ENCODE data around the gene KANK3. TPM values are rescaled to one million over a fixed set of nuclear protein-coding genes. Genes with fewer than 3 reads are reported as not detected.
A peak's percentile ranks its signal among the peaks of the same experiment; 100 is the strongest.

The KANK3 gene
- total RNA-seq, 2 experiments from 2014 or later, result 2.3 to 2.9 TPM

DNA sequence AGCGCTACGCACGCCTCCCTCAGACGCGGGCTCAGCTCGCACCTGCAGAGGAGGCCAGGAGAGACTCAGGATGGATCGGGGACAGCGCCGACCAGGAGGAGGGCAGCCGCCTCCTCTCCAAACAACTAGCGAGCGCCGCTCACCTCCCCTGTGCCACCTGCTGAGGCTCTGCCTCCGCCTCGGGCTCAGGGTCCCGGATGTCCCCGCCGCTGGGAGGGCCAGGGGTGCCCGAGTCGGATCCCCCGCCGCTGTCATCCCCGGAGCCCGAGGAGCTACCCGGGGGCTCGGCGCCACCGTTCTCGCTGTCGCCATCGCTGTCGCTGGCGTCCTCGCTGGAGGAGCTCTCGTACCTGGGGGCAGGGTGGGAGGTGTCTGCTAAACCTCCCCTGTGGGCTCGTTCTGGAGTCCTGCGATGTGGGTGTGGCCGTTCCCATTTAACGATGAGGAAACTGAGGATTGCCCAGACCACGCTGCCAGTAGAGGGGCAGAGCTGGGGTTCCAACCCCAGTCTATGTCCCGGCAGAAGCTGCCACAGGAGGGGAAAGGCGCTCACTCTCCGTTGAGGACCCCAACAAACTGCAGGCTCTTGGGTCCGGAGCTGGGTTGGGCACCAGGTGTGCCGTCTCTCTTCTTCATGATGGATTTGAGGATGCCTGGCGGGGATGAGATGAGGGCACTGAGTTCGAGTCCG, 9.2 kb downstream of the KANK3 start:
- DNase-seq, result no peak
- Mint-ChIP-seq H3K9me3 (no peaks in the 10 kb centered on the region), H3K36me3 (no peaks in the 10 kb centered on the region), H3K27ac (no peak overlapping the region), H3K4me3 (no peak overlapping the region), H3K27me3 (peaks cover 22% of the 10 kb centered on the region), H3K4me1 (ENCODE audit: low read depth) (peaks cover 5% of the 10 kb centered on the region)
- intact Hi-C loops (cut with micrococcal nuclease), result no loop called here
- POLR2A ChIA-PET, result interaction anchor here (0.7 to 1.5 kb wide), 3 partner anchors 9 to 13 kb away, joined by 3 to 4 read pairs (median 3); partner anchors contain the start of genes KANK3, NDUFA7 and RPS28
- CTCF ChIA-PET, result interaction anchor here (0.7 to 3.1 kb wide), 7 partner anchors 9 to 364 kb away, joined by 3 to 21 read pairs (median 5); partner anchors contain the start of genes HNRNPM, MARCHF2 and ZNF414

DNA sequence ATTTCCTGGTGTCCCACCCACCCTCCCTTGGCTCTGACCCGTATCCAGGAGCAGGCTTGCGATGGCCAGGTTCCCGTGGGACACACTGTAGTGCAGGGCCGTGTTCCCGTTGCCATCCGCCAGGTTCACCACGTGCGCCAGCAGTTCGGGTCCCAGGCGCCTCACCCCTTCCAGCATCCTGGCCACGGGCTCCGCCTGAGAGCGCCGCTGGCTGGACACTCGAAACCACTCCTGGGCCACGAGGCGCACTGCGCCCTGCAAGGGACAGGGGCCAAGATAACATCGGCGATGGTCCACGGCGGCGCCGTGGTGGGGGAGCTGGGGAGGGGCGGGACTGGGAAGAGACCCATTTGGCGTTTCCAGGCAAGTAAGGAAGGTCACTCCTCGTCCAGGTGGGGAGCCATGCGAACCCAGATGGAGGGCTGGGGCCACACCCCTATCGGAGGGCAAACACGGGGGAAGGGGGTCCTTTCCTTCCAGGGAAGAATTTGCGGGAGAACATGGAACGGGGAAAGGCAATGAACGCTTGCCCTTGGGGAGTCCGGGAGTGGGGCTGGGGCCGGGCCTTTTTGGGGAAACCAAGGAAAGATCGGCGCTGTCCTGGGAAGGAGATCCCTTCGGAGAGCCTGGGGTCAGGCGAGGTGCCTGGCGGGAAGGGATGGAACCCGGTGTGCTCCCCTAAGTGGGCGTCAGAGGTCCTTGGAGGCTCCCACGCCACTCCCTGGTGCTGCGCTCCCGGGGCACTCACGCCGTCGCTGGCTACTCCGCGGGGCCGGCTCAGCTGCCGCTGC, 9.9 kb downstream of the KANK3 start:
- H3K4me3 Mint-ChIP-seq, result no peak overlapping the region
- H3K9me3 Mint-ChIP-seq, result no peaks in the 10 kb centered on the region
- CTCF ChIA-PET, result interaction anchor here (1.8 to 2.2 kb wide), 2 partner anchors 8 to 65 kb away, joined by 5 to 8 read pairs; no protein-coding TSS in a partner anchor
- POLR2A ChIA-PET, result interaction anchor here (1.5 kb wide), 1 partner anchor 9 kb away, joined by 4 read pairs; no protein-coding TSS in a partner anchor
- H3K4me1 Mint-ChIP-seq (ENCODE audit: low read depth), result peaks cover 5% of the 10 kb centered on the region
- intact Hi-C loops (cut with micrococcal nuclease), result no loop called here
- H3K36me3 Mint-ChIP-seq, result no peaks in the 10 kb centered on the region
- peaks cover 20% of the 10 kb centered on the region for H3K27me3 Mint-ChIP-seq
- DNase-seq, result no peak
- no peak overlapping the region for H3K27ac Mint-ChIP-seq

DNA sequence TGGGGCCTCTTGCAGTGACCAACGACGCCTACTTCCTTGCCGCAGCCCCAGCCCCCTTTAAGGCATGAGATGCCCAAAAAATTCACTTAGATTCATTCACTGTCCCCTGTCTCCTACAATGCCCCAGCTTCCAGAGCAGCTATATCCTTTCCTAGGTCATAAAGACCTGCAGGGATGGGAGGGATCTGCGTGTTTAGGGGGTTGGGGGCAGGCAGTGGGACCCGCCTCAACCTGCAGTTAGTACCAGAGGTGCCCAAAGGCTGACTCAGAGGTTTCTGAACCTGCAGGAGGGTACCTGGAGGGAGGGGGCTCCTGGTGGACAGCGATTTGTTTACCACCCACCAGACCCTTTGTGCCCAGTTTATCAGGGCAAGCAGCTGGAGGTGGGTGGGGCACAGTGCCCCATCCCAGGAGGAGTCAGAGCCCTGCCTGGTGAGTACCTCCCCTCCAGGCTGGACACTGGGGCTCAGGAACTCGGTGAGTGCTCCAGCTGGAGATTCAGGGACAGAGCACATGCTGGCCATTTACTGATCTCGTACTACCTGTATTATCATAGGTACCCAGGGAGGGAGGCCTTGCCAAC, 11.7 kb downstream of the KANK3 start:
- Mint-ChIP-seq H3K36me3 (no peaks in the 10 kb centered on the region), H3K27ac (no peak overlapping the region), H3K9me3 (no peaks in the 10 kb centered on the region), H3K4me3 (no peak overlapping the region), H3K27me3 (peaks cover 12% of the 10 kb centered on the region), H3K4me1 (ENCODE audit: low read depth) (peaks cover 5% of the 10 kb centered on the region)
- POLR2A ChIA-PET, result no interaction called here
- CTCF ChIA-PET, result no interaction called here
- DNase-seq, result no peak
- intact Hi-C loops (cut with micrococcal nuclease), result no loop called here

DNA sequence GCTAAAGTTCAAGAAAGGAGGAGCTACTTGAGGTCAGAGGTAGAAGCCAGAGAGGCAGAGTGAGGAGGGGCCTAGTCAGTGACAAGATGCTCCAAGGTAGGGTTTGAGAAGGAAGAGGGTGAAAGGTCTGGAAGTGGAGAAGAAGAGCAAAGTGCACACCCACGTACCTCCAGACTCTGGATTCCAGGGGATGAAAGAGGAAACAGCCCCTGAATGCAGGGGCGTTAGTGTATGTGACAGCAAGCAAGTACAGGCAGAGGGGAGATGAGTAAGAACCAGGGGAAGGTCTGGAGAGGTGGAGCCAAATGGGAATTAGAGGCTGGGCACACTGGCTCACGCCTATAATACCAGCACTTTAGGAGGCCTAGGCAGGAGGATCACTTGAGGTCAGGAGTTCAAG, 13.1 kb downstream of the KANK3 start:
- Mint-ChIP-seq H3K27me3 (peaks cover 6% of the 10 kb centered on the region), H3K4me1 (ENCODE audit: low read depth) (peaks cover 1% of the 10 kb centered on the region), H3K27ac (no peak overlapping the region), H3K4me3 (no peak overlapping the region), H3K36me3 (no peaks in the 10 kb centered on the region), H3K9me3 (no peaks in the 10 kb centered on the region)
- no peak for DNase-seq
- intact Hi-C loops (cut with micrococcal nuclease), result no loop called here
- CTCF ChIA-PET, result no interaction called here
- POLR2A ChIA-PET, result no interaction called here

DNA sequence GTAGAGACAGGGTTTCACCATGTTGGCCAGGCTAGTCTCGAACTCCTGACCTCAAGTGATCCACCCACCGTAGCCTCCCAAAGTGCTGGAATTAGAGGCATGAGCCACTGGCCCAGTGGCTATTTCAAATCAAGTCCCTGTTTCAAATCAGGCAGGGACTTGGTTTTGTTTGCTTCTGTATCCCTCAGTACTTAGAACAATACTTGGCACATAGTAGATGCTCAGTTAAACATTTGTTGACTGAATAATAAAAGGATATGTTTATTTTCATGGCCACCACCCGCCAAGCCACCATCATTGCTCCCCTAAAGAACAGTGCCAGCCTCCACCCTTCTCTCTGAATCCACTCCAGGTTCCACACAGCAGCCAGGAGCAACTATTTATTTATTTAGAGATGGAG, 17.6 kb downstream of the KANK3 start:
- Mint-ChIP-seq H3K4me3 (no peak overlapping the region), H3K36me3 (peaks cover 31% of the 10 kb centered on the region), H3K27me3 (no peaks in the 10 kb centered on the region), H3K9me3 (no peaks in the 10 kb centered on the region), H3K4me1 (ENCODE audit: low read depth) (peaks cover 20% of the 10 kb centered on the region), H3K27ac (no peak overlapping the region)
- ChIA-PET POLR2A (no interaction called here), CTCF (interaction anchor here (1.4 kb wide), 1 partner anchor 9 kb away, joined by 5 read pairs; no protein-coding TSS in a partner anchor)
- intact Hi-C loops (cut with micrococcal nuclease), result no loop called here
- DNase-seq, result no peak

DNA sequence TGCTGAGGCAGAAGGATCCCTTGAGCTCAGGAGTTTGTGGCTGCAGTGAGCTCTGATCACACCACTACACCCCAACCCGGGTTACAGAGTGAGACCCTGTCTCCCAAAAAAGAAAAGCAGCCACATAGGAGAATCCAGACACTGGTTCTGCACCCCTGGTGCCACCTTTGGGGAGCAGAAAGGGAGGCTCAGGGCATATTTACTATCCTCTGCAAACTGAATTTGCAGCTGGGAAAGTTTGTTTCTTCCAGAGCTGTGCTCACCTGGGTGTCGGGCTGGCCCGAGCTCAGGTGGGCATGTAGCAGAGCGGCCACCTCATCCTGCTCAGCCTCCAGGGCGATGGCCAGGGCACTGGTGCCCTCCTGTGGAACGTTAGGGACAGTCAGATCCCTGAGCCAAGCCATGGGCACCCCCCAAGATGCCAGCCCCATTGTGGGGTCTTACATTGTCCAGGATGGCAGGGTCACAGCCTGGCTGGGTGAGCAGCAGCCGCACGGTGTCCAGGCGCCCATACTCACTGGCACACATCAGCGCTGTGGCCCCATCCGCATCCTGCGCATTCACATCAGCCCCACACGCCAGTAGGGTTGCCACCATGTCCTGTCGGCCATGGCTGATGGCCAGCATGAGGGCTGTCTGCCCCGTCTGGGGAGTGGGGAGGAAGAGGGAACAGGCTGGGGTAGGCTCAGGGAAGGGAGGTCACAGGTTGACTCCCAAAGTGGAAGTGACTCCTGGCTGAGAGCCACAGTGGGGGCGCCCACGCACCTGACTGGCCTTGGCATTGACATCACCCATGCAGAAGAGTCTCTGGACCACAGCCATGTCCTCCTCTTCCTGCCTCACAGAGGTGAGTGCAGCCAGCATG, 18.6 kb downstream of the KANK3 start:
- no peak for DNase-seq
- ChIA-PET CTCF (interaction anchor here (0.7 to 2.1 kb wide), 4 partner anchors 10 to 64 kb away, joined by 3 to 9 read pairs (median 6); no protein-coding TSS in a partner anchor), POLR2A (interaction anchor here (1.2 kb wide), 1 partner anchor 9 kb away, joined by 4 read pairs; no protein-coding TSS in a partner anchor)
- Mint-ChIP-seq H3K27me3 (no peaks in the 10 kb centered on the region), H3K27ac (no peak overlapping the region), H3K36me3 (peaks cover 31% of the 10 kb centered on the region), H3K9me3 (no peaks in the 10 kb centered on the region), H3K4me3 (peak overlapping the region; percentile 8), H3K4me1 (ENCODE audit: low read depth) (peaks cover 28% of the 10 kb centered on the region)
- intact Hi-C loops (cut with micrococcal nuclease), result no loop called here

DNA sequence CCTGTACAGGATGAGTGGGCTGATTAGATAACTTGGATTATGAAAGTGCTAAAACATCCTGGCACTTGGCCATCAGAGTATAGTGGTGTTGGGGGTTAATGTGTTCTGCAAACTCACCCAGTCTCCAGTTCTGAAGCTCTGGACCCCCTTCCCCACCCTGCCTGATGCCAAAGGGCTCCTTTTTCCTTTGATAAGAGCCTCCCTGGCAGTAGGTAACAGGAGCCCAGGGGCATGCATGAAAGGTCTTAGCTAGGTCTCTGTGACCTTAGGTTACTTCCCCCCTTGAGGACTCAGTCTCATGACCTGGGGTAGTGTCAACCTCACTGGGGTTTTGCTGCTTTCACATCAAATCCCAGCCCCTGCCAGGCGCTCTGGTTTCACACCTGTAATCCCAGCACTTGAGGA, 19.3 kb downstream of the KANK3 start:
- Mint-ChIP-seq H3K27ac (no peak overlapping the region), H3K27me3 (no peaks in the 10 kb centered on the region), H3K9me3 (no peaks in the 10 kb centered on the region), H3K4me3 (peak overlapping the region; percentile 8), H3K4me1 (ENCODE audit: low read depth) (peaks cover 33% of the 10 kb centered on the region), H3K36me3 (peaks cover 31% of the 10 kb centered on the region)
- ChIA-PET CTCF (interaction anchor here (0.7 to 2.1 kb wide), 3 partner anchors 12 to 64 kb away, joined by 3 to 9 read pairs (median 7); no protein-coding TSS in a partner anchor), POLR2A (interaction anchor here (1.2 kb wide), 1 partner anchor 10 kb away, joined by 4 read pairs; no protein-coding TSS in a partner anchor)
- intact Hi-C loops (cut with micrococcal nuclease), result no loop called here
- DNase-seq, result no peak

DNA sequence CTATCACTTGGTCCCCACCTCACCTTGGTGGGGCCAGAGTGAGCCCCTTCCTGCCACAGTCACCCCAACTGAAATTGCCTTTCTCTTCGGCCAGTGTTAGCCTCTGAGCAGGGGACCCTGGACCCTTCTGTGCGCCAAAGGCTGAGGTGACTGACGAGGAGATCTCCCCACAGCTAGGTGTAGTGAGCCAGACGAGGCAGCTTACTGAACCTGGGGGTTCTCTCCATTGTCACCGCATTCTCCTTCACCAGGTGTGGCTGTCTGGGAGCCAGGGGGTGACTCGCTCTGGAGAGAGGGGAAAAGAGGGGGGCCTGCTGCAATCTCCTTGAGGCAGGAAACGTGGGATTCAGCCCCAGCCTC, 20.4 kb downstream of the KANK3 start:
- H3K9me3 Mint-ChIP-seq, result no peaks in the 10 kb centered on the region
- DNase-seq, result no peak
- H3K4me3 Mint-ChIP-seq, result peak overlapping the region; percentile 99
- POLR2A ChIA-PET, result interaction anchor here (1.0 kb wide), 1 partner anchor 379 kb away, joined by 4 read pairs; the partner anchor contains the start of gene TIMM44
- CTCF ChIA-PET, result interaction anchor here (2.1 kb wide), 1 partner anchor 13 kb away, joined by 9 read pairs; no protein-coding TSS in a partner anchor
- peak overlapping the region; percentile 91 for H3K27ac Mint-ChIP-seq
- intact Hi-C loops (cut with micrococcal nuclease), result no loop called here
- H3K27me3 Mint-ChIP-seq, result no peaks in the 10 kb centered on the region
- peaks cover 33% of the 10 kb centered on the region for H3K4me1 Mint-ChIP-seq (ENCODE audit: low read depth)
- H3K36me3 Mint-ChIP-seq, result peaks cover 31% of the 10 kb centered on the region

DNA sequence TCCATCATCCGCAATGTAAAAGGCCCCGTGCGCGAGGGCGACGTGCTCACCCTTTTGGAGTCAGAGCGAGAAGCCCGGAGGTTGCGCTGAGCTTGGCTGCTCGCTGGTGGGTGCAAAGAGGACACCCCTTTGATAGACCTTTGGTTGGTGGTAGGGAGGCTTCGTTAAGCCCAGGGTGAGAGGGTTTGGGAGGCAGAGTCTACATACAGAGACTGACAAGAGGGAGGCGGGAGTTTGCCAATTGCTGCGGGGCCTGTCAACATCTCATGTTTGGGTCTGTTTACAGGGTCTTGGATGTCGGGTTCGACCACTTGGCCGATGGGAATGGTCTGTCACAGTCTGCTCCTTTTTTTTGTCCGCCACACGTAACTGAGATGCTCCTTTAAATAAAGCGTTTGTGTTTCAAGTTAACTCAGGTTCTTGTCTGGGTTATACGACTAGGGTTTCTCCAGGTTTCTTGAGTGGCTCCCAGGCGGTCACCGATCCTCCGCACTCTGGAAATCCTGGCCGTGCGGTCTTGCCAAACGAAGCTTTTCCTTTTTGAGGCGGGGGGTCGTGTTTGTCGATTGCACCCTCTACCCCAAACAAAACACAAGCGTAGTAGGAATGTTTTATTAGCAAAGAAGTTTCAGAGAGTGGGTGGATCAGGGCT, 20.9 kb downstream of the KANK3 start:
- H3K4me3 Mint-ChIP-seq, result peak overlapping the region; percentile 99
- intact Hi-C loops (cut with micrococcal nuclease), result loop anchor here (1.0 kb wide), 3 partner anchors 14 to 379 kb away; partner anchors contain the start of genes CD320, RAB11B and TIMM44
- no peaks in the 10 kb centered on the region for H3K27me3 Mint-ChIP-seq
- H3K9me3 Mint-ChIP-seq, result no peaks in the 10 kb centered on the region
- ChIA-PET CTCF (interaction anchor here (1.9 to 2.1 kb wide), 2 partner anchors 13 to 14 kb away, joined by 7 to 9 read pairs; no protein-coding TSS in a partner anchor), POLR2A (interaction anchor here (0.9 to 1.5 kb wide), 6 partner anchors 12 to 191 kb away, joined by 3 to 8 read pairs (median 3); partner anchors contain the start of genes HNRNPM and ZNF414)
- peaks cover 33% of the 10 kb centered on the region for H3K4me1 Mint-ChIP-seq (ENCODE audit: low read depth)
- peaks cover 31% of the 10 kb centered on the region for H3K36me3 Mint-ChIP-seq
- DNase-seq, result no peak
- peak overlapping the region; percentile 91 for H3K27ac Mint-ChIP-seq

DNA sequence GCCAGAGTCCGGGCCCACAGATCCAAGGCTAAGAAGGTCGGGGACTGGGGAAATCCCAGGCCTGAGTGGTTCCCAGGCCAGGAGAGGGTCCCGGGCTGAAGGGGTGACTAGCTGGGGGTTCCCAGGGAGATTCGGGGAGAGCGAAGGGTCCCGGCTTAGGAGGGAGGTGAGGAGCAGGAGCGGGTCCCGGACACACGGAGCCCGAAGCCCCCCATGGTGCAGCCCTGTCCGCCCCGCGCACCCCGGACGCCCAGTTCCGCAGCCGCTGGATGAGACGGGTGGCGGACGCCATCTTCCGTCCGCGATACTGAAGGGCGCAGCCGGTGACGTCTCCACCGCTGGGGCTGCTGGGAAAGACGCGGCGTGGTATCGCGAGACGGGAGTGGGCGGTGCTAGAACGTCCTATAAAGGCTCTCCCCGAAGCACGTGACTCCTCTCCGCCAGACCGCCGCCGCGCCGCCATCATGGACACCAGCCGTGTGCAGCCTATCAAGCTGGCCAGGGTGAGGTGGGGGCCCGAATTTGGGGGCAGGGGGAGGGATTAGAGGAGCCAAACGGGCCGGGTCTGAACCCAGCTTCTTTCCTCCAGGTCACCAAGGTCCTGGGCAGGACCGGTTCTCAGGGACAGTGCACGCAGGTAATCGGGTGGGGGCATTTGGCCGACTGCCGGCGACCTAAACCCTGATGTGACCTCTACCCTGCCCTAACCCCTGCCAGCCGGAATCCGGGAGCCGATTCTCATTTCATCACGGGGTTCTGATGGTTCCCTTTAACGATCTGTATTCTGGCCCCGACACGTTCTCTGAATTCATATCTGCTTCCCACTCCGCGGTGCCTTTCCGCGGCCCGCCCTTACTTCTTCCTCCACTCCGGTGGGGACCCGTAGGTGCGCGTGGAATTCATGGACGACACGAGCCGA, 21.7 kb downstream of the KANK3 start, which contains the start of the genes NDUFA7 and RPS28:
Gene NDUFA7 (minus strand): TSS at position 309 of the 919 bp plus-strand sequence. CDS start 17 bp downstream, at position 292.
Gene RPS28 (plus strand): TSS at position 430 of the 919 bp plus-strand sequence. CDS start 35 bp downstream, at position 465.
- intact Hi-C loops (cut with micrococcal nuclease), result loop anchor here (1.0 kb wide), 3 partner anchors 13 to 378 kb away; partner anchors contain the start of genes CD320, RAB11B and TIMM44

More for the DNA sequence above, 21.7 kb downstream of the KANK3 start, which contains the start of the genes NDUFA7 and RPS28:
- CTCF ChIA-PET, result interaction anchor here (1.4 to 1.9 kb wide), 2 partner anchors 14 to 257 kb away, joined by 3 to 7 read pairs; no protein-coding TSS in a partner anchor
- DNase-seq, result peak; percentile 99
- POLR2A ChIA-PET, result interaction anchor here (0.9 to 1.6 kb wide), 7 partner anchors 10 to 192 kb away, joined by 3 to 8 read pairs (median 3); partner anchors contain the start of genes HNRNPM and ZNF414
- H3K36me3 Mint-ChIP-seq, result peaks cover 33% of the 10 kb centered on the region
- peaks cover 33% of the 10 kb centered on the region for H3K4me1 Mint-ChIP-seq (ENCODE audit: low read depth)
- H3K27me3 Mint-ChIP-seq, result no peaks in the 10 kb centered on the region
- peak within 1 kb of the TSS; percentile 91 for H3K27ac Mint-ChIP-seq
- H3K4me3 Mint-ChIP-seq, result peak within 1 kb of the TSS; percentile 99
- H3K9me3 Mint-ChIP-seq, result no peaks in the 10 kb centered on the region
